Suppressor macrophage treated with lipopolysaccharide for 4 hours (primary cell): ENCODE results near the gene MMP7.

Experiments used
- DNase-seq: peaks from one replicate; pipeline ENCODE4 v3.0.0-alpha.2; 2020

The MMP7 gene

DNA sequence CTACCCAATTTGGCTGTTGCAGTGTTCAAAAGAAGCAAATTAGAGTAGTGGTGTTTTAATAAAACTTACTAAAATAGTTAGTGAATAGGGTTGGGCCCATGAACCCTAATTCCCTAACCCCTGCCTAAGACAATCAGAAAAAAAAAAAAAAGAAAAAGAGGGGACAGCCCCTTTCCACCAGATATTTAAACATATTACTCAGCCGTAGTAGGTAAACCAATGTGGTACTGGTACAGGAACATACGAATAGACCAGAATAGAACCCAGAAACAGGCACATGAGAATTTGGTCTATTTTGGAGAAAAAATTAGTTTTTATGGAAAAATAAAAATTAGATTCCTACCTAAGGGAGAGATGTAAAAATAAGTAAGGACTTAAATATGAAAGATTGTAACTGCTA, 38.6 kb downstream of the MMP7 start:
- DNase-seq, result no peak

DNA sequence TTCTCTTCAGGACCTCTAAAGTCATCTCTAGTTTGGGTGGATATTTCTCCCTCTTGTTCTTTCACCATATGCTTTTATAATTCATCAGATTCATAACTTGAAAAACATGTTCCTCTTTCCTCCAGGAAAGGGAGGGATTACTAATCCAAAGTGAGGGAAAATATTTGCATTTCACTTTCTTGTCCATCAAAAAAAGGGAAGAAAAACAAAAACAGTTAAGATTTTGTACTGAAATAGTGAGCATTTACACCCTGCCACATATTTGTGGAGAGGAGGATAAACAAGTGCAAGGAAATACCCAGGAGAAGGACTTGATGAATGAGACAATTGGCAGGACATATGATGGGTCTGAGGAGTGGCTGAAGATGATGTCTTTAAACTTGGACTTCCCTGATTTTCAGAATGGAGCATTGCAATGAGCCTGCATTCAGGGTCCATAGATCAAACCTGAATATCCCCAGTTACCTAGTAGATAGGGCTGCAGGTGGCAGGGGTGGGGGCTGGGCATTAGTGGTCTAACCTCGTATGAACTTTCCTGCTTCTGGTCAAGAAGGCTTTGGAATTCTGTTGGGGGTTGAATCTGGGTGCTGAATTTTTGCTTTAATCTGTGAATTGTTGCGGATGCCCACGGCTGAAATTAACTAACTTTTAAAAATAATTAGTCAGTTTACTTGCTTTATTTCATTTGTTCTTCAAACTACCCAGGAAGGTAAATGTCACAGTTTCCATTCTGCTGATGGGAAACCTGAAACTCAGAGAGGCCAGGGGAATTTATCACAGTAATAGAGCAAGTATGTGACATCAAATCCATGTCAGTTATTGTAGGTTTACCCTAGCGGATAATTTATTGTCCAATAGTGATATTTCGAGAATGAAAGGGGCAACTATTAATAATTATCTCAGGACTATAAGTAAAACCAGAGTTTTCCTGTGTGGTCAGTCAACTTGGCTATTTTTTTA, 41.1 kb downstream of the MMP7 start:
- DNase-seq, result peak; percentile 87

DNA sequence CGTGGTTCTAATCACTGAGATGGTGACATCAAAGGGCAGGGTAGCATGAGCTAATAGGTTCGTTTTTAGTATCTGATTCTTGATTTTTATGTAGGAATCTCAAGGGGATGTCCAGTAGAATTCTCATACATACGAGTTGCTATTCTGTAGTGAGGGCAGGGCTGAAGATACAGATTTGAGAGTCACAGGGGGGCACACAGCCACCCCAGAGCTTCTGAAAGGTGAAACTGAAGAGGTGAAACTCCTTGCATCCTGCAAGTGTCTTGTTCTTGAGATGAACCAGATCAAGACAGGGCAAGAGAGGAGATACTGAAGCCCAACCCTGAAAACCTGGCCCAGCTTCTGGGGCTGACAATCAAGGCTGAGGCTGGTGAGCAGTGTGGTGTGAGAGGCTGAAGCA, 42.3 kb downstream of the MMP7 start:
- no peak for DNase-seq

DNA sequence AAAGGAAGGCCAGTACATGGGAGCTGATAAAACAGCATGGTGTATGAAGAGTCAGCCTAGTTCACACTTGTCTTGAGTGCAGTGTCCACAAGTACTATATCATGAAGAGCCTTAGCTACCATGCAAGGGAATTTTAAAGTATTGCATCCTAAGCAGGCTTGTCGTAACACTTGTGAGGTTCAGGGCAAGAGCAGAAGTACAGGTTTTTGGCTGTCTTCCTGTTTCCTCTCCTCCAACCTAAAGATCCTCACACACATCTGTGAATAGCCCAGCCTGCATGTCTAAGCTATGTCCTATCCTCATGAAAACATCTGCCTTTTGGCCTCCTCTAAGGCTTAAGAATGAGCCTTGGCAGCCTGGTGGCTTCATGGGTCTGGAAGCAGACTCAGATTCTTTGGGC, 43.3 kb downstream of the MMP7 start:
- no peak for DNase-seq

DNA sequence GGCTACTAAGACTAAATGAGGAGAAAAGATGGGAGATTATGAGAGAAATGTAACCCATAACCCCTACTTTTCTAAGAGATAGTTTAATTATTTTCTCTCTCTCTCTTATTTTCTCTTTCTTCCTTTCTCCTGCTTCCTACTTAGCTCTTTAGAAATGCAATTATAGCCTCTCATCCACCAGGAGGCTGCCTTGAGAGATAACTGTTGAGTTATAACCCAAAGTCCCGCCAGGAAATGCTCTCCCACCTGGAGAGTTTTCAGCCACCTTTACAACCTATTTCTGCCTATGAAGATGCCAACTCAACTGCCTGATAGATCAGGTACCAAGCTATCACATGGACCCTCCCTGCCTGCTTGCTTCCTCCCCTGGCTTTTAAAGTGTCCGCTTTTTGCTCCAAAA, 44.0 kb downstream of the MMP7 start:
- no peak for DNase-seq

DNA sequence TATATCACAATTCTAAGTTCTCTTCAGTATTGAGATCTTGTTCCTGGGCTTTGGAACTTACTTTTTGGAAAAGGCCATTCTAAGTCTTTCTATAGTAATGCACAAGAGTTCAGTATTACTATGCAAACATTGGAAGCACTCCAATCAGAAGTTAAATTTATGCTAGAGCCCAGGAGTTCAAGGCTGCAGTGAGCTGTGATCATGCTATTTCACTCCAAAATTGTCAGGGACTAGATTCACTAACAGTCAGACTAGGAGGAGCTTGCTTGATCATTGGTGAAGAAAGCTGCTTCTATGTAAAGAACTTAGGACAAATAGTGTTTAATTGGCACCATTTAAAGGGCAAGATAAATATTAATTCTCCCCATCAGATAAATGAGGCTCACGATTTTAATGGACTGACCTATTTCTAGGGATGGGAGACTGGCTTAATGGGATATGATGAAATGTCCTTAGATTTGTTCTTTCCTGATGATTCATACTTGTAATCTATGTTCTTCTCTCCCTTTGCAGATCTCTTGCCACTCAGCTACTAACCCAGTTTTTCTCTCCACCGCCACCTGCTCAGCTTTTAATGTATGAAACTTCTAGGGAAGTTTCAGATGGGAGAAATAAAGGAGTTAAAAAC, 45.3 kb downstream of the MMP7 start:
- no peak for DNase-seq

DNA sequence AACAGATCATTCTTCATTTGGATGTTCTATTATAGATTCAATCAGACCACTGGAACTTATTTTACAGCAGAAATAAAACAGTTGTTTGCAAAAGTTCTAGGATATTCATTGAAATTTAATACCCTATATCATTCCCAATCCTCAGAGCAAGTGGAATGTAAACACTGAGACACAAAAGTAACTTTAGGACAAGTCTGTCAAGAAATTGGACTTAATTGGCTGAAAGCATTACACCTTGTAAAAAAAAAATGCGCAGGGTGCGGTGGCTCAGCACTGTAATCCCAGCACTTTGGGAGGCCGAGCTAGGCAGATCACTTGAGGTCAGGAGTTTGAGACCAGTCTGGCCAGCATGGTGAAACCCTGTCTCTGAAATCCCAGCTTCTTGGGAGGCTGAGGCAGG, 48.1 kb downstream of the MMP7 start:
- DNase-seq, result no peak

DNA sequence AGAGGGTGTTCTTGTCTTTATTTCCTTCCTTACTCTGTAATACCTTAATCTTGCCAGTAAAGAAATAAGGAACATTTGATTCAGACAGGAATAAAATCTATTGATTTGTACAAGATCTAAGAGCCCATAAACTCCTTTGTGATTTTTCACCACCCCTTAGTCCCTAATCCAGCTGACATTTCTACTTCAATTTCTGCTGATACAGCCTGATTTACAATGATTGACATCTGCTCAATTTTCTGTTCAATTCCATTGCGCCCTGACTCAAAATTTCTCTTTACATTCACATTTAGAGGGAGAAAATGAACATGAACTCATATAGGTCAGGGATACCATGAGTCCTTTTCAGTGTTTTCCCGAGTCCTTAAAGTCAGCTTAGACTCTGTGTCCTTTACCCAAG, 50.8 kb downstream of the MMP7 start:
- DNase-seq, result no peak

DNA sequence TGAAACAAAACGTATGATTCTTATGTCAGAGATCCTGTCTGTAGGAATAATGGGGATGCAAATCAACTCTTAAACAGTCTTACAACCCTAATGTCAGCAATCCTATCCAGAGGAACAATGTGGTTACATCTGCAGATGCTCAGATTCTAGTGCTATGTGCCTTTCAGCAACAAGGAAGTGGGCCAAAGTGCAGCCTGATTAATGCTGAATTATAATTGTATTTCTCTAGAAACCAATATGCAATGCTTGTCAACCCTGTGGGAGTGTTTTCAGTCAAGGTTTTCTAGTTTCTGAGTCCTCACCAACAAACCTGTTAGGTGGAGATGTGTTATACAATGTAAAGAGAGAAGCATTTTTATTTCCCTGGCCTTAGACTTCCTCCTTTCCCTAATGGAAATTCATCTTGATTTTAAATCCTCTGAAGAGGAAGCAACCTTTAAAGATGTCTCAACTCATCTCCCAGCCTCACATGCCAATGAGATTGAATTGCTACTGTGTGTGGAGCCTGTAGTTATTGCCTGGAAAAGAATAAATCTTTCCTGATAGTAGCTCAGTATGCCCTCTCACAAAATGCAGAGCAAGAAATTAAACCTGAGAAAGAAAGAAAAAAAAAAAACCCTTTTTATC, 51.8 kb downstream of the MMP7 start:
- DNase-seq, result peak; percentile 43

DNA sequence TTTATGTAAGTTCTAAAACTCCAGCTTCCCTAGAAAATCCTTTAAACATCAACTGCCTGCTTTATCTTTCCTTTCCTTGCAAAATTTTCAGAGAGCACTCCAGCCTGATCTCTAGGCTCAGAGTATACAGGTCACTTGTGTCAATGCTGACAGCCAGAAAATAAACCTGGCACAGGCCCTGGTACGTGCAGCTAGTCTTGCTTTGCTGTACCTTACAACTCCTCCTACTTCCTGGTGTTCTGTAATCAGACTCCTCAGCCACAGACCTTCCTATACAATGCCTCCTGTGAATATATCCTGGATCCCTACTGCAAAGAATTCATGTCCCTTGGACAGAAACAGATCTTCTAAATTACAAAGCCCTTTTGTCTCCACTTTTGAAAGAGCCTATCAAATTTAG, 53.7 kb downstream of the MMP7 start:
- DNase-seq, result no peak

DNA sequence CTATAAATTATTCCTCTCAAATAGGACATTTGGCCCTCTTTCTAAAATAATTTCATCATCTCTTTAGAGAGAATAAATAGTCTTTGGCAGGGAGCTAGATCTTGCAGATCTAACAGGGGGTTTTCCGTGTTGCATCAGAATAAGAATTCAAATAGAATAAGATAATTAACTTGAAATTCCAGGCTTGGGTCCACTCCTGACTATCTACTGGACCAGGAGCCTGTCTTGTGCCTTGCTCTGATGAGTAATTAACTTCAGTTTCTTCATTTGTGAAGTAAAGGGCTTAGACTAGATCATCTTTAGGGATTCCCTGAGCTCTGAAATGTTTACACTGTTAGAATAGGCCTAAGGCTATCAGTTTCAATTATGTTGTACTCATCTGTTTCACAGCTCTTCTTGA, 54.5 kb downstream of the MMP7 start:
- DNase-seq, result peak; percentile 83

DNA sequence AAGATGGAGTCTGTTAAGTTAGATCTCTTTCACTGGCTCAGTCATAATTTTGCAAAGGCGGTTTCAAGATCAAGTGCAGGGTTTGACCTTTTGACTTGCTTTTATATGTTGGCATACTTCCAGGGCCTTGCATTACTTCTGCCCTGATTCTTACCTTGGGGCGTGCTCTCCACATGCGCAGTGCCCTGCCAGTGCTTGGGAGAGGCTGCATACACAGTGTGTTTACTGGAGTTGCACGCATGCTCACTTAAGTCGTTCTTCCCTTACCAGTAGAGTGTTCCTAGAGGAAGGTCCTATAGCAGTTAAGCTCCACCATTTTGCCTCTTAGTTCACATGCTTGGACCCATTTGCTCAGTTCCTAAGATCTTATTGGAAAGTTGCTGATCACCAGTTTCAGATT, 57.0 kb downstream of the MMP7 start:
- DNase-seq, result no peak

DNA sequence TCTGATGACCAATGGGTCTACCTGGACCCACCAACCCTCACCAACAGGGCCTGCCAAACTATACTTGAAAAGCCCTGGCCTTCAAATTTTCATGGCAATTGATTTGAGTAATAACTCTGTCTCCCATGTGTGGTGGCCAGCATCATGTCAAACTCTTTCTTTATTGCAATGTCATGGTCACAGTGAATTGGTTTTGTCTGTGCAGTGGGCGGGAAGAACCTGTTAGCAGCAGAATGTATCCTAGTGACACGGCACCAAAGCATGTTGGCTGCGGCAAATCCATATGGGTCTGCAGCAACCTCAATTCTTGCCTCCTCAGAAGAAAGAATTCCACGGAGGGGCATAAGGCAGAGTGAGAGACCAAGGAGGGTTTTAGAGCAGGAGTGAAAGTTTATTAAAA, 58.4 kb downstream of the MMP7 start:
- DNase-seq, result no peak

DNA sequence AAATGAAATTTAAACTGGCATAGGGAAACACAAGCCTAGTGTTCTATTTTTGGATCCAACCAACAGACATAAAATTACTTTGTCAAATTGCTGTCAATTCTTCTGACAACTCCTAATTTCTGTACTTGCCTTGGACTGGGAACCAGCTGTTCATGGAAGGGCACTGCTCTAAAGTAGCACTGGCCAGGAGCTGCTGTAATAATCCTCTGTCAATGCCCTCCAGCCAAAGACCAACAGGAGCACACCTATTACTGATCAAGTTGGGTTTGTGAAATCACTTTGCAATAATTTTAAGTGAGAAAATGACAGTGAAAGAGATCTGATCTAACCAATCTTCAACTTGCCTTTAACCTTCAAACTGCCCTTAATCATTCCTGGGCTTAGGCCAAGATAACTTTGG, 59.1 kb downstream of the MMP7 start:
- DNase-seq, result no peak
